ENCODE data around the gene RPN1. TPM values are rescaled to one million over a fixed set of nuclear protein-coding genes. Genes with fewer than 3 reads are reported as not detected.

RPN1 gene
- total RNA-seq, 1 experiment from 2014 or later: 185 TPM

- no TSS peak for BruUV-seq (replicated peaks)
Measured at GRCh38 chr3:128686465-128686864, 35.8 kb upstream of the RPN1 start.

GRCh38 chr3:128684986-128685726 is 34.5 kb upstream of the RPN1 start:
- Histone ChIP-seq H3K4me1 (replicated peaks; ENCODE audit: insufficient read depth) (peaks cover 8% of the 10 kb centered on the region), H3K4me2 (no peak overlapping the region), H4K20me1 (ENCODE audit: insufficient read depth) (no peaks in the 10 kb centered on the region), H3K9me2 (ENCODE audit: insufficient read depth) (no peaks in the 10 kb centered on the region), H3K27me3 (ENCODE audit: insufficient read depth, low read depth) (no peaks in the 10 kb centered on the region), H3F3A (ENCODE audit: insufficient read depth, low read depth) (peaks cover 2% of the 10 kb centered on the region), H3K36me3 (ENCODE audit: low read depth) (no peaks in the 10 kb centered on the region), H3K9me3 (ENCODE audit: insufficient read depth, low read depth) (no peaks in the 10 kb centered on the region), H3K27ac (no peak overlapping the region), H3K79me2 (ENCODE audit: low read depth) (no peaks in the 10 kb centered on the region), H2AFZ (no peak overlapping the region), H3K4me3 (no peak overlapping the region)
- intact Hi-C loops (cut with micrococcal nuclease; ENCODE audit: unreplicated experiment): loop anchor here (5.0 kb wide), 1 partner anchor 267 kb away; no protein-coding TSS in a partner anchor
- TF ChIP-seq EZH2 (IDR thresholded peaks at IDR 0.05; ENCODE audit: low read depth) (no peak), CTCF (conservative IDR thresholded peaks at IDR 0.05) (no peak)
- BruUV-seq (replicated peaks): no TSS peak
- ChIA-PET POLR2A (ENCODE audit: unreplicated experiment) (no interaction called here), CTCF (no interaction called here)
- no peak for DNase-seq

More at GRCh38 chr3:128686465-128686864, 35.8 kb upstream of the RPN1 start:
- Histone ChIP-seq H3K9me2 (ENCODE audit: insufficient read depth) (no peaks in the 10 kb centered on the region), H3K79me2 (ENCODE audit: low read depth) (no peaks in the 10 kb centered on the region), H3K4me2 (no peak overlapping the region), H3K27ac (no peak overlapping the region), H3K36me3 (ENCODE audit: low read depth) (no peaks in the 10 kb centered on the region), H3K4me1 (replicated peaks; ENCODE audit: insufficient read depth) (peaks cover 6% of the 10 kb centered on the region), H3K4me3 (no peak overlapping the region), H2AFZ (no peak overlapping the region), H3F3A (ENCODE audit: insufficient read depth, low read depth) (no peaks in the 10 kb centered on the region), H4K20me1 (ENCODE audit: insufficient read depth) (no peaks in the 10 kb centered on the region), H3K9me3 (ENCODE audit: insufficient read depth, low read depth) (no peaks in the 10 kb centered on the region), H3K27me3 (ENCODE audit: insufficient read depth, low read depth) (no peaks in the 10 kb centered on the region)
- intact Hi-C loops (cut with micrococcal nuclease; ENCODE audit: unreplicated experiment): no loop called here
- TF ChIP-seq CTCF (conservative IDR thresholded peaks at IDR 0.05) (no peak), EZH2 (IDR thresholded peaks at IDR 0.05; ENCODE audit: low read depth) (no peak)
- POLR2A ChIA-PET (ENCODE audit: unreplicated experiment): no interaction called here
- CTCF ChIA-PET: no interaction called here
- no peak for DNase-seq

- Histone ChIP-seq H4K20me1 (ENCODE audit: insufficient read depth) (no peaks in the 10 kb centered on the region), H3K4me3 (no peak overlapping the region), H3K27me3 (ENCODE audit: insufficient read depth, low read depth) (no peaks in the 10 kb centered on the region), H3K9me2 (ENCODE audit: insufficient read depth) (no peaks in the 10 kb centered on the region), H3K4me2 (no peak overlapping the region), H3K4me1 (replicated peaks; ENCODE audit: insufficient read depth) (peaks cover 8% of the 10 kb centered on the region), H3K36me3 (ENCODE audit: low read depth) (no peaks in the 10 kb centered on the region), H3K9me3 (ENCODE audit: insufficient read depth, low read depth) (no peaks in the 10 kb centered on the region), H3K27ac (no peak overlapping the region), H2AFZ (no peak overlapping the region), H3F3A (ENCODE audit: insufficient read depth, low read depth) (peaks cover 14% of the 10 kb centered on the region), H3K79me2 (ENCODE audit: low read depth) (no peaks in the 10 kb centered on the region)
- ChIA-PET POLR2A (ENCODE audit: unreplicated experiment) (no interaction called here), CTCF (no interaction called here)
- TF ChIP-seq EZH2 (IDR thresholded peaks at IDR 0.05; ENCODE audit: low read depth) (no peak), CTCF (conservative IDR thresholded peaks at IDR 0.05) (no peak)
- intact Hi-C loops (cut with micrococcal nuclease; ENCODE audit: unreplicated experiment): loop anchor here (5.0 kb wide), 1 partner anchor 268 kb away; no protein-coding TSS in a partner anchor
- no peak for DNase-seq
- no TSS peak for BruUV-seq (replicated peaks)
Measured at GRCh38 chr3:128683957-128684356, 33.3 kb upstream of the RPN1 start.
